ENCODE measurements around the gene DDX10.

GRCh38 chr11:108705061-108705460 lies 40.2 kb downstream of the DDX10 start:
- no peak for TF ChIP-seq POLR2A (IDR thresholded peaks at IDR 0.05)
- TF ChIP-seq, protein P1, sequence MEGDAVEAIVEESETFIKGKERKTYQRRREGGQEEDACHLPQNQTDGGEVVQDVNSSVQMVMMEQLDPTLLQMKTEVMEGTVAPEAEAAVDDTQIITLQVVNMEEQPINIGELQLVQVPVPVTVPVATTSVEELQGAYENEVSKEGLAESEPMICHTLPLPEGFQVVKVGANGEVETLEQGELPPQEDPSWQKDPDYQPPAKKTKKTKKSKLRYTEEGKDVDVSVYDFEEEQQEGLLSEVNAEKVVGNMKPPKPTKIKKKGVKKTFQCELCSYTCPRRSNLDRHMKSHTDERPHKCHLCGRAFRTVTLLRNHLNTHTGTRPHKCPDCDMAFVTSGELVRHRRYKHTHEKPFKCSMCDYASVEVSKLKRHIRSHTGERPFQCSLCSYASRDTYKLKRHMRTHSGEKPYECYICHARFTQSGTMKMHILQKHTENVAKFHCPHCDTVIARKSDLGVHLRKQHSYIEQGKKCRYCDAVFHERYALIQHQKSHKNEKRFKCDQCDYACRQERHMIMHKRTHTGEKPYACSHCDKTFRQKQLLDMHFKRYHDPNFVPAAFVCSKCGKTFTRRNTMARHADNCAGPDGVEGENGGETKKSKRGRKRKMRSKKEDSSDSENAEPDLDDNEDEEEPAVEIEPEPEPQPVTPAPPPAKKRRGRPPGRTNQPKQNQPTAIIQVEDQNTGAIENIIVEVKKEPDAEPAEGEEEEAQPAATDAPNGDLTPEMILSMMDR (IDR thresholded peaks at IDR 0.05): no peak

All from testis (tissue), 2 donors.